GM10847 (cell line): ENCODE measurements around the gene PRRX2.

Experiments used
- POLR2A ChIP-seq: IDR thresholded peaks from 2 replicates; pipeline ENCODE4 v1.6.1; 2011; ENCODE audit not compliant: insufficient read length; ENCODE audit errors: extremely low read depth

Gene PRRX2

DNA sequence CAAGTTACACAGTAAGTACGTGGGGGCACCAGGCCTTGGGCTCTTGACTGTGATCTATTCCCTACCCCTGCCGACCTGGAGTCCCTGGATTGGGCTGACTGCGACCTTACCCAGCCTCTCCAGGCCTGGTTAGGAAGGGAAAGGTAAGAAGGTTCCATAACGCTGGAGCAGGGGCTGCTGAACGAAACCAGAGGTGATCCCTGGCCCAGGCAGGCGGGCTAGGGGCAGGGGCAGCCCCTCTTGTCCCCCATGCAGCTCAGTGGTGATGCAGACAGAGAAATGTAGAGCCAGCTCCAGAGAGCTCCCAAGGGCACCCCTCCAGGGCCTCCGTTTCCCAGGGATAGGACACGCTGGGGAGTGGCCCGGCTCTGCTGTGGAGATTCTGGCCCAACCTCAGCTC is 14.1 kb downstream of the PRRX2 start:
- TF ChIP-seq POLR2A: no peak

DNA sequence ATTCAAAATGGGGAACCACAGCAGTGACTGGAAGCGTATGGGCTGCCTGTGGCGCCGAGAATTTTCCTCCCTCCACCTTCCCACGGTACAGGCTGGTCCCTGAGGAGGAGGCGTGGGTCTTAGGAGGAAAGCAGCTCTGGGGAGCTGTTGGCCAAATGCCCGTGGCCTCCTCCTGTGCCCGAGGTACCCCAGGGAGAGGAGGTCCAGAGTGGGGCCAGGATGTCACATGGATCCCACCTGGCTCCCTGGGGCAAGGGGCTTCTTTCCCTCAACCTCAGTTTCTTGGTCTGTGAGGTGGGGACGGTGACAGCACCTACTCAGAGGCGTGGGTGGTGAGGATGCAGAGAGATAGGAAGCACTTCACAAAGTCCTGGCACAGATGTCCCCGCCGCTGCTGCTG is 16.5 kb downstream of the PRRX2 start:
- no peak for TF ChIP-seq POLR2A

DNA sequence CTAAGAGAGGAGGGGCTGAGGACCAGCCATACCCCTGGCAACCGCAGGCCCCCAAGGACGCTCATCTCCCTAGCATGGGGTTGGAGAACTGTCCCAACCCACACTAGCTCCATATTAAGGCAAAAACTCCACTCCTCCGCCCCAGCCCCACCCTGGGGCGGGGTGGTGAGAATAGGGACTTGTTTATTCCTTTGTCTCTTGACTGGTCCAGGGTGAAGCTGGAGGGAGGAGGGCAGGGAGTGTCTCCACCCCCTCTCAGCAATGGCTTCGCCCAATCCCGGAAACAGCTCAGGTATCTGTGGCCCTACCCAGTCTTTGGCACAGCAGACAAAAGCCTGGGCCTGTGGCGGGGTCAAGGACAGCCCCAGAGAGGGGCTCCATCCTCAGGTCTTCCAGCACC is 16.9 kb downstream of the PRRX2 start:
- TF ChIP-seq POLR2A: no peak

DNA sequence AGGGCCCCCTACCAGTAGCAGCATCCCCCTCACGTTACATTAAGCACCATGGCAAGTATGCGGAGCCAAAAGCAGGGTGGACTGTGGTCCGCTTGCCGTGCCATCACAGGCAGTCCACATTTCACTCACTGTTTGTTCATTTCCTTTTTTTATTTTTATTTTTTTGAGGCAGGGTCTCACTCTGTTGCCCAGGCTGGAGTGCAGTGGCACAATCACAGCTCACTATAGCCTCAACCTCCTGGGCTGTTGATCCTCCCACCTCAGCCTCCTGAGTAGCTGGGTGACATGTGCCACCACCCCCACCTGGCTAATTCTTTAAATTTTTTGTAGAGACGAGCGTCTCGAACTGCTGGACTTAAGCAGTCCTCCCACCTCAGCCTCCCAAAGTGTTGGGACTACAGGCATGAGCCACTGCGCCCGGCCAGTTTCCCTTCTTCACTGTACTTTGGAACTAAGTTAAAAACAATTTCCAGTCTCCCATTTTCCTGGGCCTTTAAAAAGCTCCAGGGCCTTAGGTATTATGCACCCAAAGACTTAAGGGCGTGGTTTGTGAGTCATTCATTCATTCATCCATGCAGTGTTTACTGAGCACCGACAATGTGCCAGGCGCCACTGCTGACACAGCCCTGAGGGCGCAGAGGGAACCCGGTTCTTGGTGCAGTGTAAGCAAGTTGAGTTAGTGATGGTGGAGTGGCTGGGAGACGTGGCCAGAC is 19.9 kb downstream of the PRRX2 start:
- no peak for TF ChIP-seq POLR2A

DNA sequence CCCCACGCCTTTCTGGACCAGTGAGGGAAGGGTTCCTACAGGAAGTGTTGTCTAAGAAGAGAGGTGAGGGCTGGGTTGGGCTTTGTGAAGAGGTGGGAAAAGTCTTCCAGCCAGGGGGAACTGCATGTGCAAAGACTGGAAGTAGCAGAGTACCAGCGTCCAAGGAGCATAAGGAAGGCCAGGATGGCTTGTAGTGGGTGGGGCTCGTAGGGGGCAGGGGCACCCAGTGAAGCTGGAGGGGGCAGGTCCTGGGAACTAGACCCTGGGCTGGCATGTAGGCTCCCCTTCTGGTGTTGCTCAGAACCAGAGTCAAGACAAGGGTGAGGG is 20.4 kb downstream of the PRRX2 start:
- no peak for TF ChIP-seq POLR2A

DNA sequence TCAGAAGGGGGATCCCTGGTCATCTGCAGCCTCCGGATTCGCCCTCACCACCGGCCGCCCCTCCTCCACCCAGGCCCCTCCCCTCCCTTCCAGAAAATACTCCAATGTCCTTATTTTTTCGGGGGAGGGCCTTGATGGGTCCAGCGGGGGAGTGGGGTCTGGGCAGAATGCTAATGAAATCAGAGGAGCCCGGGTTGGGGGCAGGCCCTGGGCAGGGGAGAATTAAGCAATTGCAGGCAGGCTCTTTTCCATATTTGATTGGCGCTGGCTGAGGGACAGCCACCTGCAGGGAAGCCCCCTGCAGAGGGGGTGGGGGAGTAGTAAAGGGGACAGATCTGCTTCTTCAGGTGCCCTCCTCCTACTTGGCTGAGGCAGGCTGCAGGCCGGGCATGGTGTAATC is 21.3 kb downstream of the PRRX2 start:
- TF ChIP-seq POLR2A: no peak

DNA sequence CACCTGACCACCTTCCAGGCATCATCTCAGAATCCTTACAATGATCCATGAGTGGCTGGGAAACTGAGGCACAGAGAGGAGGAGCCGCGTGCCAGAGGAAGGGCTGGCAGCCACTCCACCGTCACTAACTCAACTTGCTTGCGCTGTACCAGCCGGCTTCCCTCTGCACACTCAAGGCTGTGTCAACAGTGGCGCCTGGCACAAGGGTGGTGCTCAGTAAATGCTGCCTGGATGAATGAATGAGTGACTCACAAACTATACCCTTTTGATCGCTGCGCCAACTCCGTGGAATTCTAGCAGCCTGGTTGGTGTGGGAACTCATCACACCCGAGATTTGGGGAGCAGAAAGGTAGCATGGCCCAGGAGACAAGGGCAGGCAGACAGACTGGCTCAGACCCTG is 21.9 kb downstream of the PRRX2 start:
- TF ChIP-seq POLR2A: no peak

DNA sequence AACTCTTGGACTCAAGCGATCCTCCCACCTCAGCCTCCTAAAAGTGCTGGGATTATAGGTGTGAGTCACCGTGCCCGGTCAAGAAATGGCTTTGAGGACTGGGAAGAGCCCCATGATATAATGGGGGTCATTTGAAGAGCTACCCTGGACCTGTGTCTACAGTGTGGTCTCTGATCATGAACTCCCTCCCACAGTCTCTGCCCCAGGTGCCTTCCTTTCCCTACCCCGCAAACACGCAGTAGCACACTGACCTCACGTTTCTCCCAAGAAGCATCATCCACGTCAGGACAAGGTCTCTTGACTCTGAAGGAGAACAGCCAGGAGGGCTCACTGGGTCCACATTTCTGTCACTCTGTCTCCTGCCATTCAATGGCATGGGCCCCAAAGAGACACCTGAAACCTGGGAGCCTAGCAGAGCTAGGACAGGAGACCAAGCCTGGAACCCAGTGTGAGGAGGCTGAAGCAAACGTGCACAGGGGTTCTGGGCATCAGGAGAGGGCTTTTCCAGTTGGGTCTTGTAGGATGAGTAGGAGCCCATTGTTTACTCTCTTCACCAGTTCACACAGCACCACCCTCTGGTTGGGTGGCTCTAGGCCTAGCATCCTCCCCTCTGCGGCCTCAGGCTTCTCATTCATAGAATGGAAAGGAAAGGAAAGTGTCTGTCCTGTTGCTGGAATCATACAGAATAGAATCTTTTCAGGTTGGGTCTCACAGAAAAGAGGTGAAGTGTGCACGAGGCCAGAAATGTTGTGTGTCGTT is 23.0 kb downstream of the PRRX2 start:
- no peak for TF ChIP-seq POLR2A

DNA sequence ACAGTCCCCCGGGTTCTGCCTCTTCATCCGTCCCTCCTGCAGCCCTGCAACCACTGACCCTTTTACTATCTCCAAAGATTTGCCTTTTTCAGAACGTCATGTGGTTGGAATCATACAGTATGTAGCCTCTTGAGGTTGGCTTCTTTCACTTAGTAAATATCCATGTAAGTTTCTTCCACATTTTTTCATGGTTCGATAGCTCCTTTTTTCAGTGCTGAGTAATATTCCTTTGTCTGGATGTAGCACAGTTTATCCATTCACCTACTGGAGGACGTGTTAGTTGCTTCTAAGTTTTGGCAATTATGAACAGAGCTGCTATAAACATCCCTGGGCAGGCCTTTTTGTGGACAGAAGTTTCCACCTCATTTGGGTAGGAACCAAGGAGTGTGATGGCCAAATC is 27.1 kb downstream of the PRRX2 start:
- TF ChIP-seq POLR2A: no peak

DNA sequence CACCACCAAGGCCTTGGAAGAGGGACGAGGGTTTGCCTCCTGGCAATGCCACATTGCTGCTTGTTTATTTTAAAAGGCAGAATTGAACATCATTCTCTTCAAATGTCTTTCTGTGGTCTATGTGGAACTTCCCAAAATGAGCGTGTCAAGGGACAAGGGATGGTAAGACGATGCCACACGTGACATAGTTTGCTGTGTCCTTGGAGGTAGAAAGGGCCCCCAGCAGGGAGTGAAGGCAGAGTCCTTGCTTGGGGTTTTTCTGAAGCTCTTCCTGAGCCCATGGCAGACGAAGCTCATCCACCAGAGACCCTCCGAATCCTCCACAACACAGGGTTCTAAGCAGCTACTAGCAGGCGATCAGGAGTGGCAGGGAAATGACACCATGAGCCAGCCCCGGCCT is 28.3 kb downstream of the PRRX2 start:
- no peak for TF ChIP-seq POLR2A

DNA sequence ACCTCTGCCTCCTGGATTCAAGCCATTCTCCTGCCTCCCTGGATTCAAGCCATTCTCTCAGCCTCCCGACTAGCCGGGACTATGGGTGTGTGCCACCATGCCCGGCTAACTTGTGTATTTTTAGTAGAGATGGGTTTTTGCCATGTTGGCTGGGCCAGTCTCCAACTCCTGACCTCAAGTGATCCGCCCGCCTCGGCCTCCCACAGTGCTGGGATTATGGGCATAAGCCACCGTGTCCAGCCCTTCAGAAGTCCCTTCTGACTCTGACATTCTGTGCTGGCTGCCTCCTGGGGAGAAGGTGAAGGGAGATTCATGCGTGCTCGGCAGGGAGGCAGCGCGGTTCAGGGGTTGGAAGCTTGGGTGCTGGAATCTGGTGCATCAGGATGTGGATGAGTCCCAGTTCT is 28.8 kb downstream of the PRRX2 start:
- no peak for TF ChIP-seq POLR2A

DNA sequence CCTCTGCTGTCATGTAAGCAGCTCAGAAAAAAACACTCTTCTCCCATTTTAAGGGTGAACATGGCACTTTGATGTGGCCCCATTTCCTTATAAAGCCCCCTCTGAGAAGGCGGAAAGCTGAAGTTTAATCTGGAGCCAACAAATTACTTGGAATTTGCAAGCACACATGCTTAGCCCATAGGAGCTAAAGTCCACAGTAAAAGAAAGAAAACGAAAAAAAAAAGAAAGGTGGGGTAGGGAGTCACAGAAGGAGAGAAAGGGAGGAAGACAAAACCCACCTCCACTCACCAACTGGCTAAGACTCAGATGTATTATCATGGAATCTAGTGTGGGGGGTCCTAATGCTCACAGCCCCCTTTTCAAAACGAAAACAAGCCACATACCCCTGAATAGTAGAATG is 30.4 kb downstream of the PRRX2 start:
- TF ChIP-seq POLR2A: no peak

DNA sequence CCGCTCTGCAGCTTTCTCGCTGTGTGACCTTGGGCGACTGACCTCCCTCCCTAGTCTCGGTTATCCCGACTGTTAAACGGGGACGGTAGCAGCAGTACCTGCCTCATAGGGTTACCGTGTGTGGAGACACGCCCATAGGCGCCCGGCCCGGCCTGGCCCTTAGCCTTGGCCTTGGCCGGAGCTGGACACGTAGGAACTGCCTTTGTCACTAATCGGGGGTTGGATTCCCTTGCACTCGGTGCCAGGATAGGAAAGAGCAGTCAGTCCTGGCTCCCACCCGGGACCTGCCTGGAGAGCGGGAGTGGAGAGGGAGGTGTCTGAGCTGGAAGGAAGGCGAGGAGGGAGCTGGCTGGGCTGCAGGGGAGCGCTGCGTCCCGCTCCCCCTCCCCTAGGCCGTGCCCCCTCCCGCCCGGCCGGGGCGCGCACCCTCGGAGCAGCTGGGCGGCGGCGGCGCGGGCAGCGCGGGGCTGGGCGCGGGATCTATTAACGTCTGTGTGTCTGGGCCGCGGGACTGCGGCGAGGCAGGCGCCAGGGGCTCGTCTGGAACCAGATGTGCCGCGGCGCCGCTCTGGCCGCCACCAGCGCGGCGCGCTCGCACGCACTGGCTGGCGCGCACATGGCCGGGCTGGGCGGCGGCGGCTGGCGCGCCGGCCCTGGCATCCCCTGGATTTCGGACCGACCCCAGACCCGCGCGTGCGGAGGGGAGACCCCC is 31.7 kb downstream of the PRRX2 start:
- no peak for TF ChIP-seq POLR2A

DNA sequence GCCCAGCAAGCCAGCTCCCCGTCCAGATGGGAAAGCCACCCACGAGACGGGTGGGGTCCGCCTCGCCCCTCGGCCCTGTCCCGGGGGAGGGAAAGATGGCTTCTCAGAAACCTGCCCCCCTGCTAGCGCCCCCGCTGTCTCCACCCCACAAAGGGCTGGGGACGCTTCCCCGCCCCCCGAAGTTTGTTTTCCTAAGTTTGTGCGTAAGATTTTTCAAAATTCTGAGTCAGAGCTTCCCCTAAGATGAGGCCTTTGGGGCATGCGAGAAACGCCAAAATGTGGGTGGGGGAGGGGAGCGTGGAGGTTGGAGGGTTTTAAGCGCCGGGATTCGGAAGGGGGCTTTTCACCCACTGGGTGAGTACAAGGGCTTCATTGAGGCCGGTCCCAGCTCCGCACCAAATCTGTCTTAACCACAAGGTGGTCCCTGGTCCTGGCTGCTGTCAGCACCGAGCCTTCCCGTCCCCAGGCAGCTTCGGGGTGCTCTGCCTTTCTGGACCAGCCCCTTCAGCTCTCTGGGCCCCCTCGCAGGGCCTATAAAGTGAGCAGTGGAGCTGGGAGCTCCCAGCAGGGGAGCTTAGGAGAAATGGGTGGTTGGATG is 32.3 kb downstream of the PRRX2 start:
- no peak for TF ChIP-seq POLR2A

DNA sequence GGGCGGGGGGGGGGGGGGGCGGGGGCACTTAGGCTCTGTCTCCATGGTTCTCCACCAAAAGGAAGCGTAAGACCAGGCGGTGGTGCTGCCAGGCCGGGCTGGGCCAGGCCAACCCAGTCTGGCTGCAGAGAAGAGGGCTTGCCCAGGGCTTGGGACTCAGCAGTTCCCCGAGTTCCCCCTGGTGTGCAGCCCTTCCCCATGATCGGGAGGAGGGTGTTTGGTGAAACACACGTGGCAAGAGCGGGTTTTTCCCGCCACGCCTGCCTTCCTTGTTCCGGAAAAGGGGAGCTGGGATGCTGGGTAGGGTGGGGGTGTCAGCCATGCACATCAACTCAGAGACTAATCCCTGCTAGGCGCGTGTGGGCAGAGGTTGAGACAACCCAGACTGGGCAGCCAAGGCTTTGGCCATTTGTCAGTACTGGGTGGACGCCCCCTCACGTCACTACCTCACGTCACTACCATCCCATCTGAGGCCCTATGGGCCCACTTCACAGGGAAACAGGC is 32.9 kb downstream of the PRRX2 start:
- no peak for TF ChIP-seq POLR2A

DNA sequence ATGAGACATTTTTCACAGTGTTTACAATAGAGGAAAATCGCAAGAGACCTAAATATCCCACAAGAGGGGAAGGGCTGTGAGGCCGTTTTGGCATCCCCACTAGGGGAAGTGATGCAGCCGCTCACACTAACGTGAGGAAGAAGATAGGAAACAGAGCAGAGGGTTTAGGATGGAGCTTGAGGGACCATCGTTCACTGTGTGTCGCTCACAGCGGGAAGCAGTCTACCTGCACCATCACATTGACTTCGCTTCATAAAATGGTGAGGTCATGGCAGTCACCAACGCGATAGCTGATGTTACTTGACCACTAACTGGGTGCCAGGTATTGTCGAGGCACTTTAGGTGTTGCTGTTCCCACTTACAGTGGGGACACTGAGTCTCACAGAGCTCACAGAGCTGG is 35.6 kb downstream of the PRRX2 start:
- TF ChIP-seq POLR2A: no peak

DNA sequence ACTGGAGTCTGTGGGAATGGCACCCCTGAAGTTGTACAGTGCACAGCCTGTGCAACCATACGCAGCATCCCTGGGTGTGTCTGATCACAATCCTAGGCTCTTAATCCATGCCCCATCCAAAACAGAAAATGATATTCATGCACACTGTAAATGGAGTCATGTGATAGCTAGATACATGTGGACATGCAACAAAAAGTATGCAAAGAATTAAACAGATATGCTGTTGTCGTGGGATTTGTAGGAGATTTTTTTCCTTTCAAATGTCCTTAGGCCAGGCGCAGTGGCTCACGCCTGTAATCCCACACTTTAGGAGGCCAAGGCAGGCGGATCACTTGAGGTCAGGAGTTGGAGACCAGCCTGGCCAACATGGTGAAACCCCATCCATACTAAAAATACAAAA is 36.1 kb downstream of the PRRX2 start:
- TF ChIP-seq POLR2A: no peak
